ENCODE data around the gene OR6C76.

DNA sequence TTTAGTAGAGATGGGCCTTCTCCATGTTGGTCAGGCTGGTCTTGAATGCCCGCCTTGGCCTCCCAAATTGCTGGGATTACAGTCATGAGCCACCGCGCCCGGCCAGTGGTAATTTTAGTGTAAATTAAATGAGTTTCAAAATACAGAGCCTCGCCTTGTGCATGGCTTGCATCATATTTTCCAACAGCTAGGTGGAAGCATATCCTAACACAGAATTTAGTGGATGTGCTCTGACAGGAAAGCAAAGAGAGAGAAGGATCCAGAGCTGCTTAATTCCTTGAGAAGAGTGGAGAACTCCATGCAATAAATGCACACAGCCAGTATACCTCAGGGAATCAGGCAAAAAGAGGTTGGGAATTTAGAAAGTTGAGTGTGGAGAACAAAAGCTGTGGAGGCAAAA, 20.3 kb downstream of the OR6C76 start:
- TF ChIP-seq EP300 (IDR thresholded peaks at IDR 0.05; ENCODE audit: borderline replicate concordance) = no peak
- TF ChIP-seq, protein P1, sequence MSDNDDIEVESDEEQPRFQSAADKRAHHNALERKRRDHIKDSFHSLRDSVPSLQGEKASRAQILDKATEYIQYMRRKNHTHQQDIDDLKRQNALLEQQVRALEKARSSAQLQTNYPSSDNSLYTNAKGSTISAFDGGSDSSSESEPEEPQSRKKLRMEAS (IDR thresholded peaks at IDR 0.05) = no peak

All from Ishikawa (cell line).